ENCODE data around the gene YPEL2.

DNA sequence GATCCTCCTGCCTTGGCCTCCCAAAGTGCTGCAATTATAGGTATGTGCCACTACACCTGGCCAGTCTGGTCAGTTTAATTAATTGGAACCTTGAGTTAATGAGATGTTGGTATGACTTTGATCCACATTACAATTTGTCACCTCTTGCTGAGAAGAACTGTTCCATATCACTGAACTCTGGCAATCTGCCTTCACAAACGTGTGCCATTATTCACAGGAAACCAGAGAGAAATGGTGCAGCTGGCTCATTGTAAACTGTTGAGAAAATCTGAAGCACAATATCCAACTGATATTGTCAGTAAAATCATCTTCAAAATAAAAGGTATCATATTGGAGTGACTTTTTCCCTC lies 39.3 kb upstream of the YPEL2 start:
- TF ChIP-seq, protein P1, sequence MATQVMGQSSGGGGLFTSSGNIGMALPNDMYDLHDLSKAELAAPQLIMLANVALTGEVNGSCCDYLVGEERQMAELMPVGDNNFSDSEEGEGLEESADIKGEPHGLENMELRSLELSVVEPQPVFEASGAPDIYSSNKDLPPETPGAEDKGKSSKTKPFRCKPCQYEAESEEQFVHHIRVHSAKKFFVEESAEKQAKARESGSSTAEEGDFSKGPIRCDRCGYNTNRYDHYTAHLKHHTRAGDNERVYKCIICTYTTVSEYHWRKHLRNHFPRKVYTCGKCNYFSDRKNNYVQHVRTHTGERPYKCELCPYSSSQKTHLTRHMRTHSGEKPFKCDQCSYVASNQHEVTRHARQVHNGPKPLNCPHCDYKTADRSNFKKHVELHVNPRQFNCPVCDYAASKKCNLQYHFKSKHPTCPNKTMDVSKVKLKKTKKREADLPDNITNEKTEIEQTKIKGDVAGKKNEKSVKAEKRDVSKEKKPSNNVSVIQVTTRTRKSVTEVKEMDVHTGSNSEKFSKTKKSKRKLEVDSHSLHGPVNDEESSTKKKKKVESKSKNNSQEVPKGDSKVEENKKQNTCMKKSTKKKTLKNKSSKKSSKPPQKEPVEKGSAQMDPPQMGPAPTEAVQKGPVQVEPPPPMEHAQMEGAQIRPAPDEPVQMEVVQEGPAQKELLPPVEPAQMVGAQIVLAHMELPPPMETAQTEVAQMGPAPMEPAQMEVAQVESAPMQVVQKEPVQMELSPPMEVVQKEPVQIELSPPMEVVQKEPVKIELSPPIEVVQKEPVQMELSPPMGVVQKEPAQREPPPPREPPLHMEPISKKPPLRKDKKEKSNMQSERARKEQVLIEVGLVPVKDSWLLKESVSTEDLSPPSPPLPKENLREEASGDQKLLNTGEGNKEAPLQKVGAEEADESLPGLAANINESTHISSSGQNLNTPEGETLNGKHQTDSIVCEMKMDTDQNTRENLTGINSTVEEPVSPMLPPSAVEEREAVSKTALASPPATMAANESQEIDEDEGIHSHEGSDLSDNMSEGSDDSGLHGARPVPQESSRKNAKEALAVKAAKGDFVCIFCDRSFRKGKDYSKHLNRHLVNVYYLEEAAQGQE (IDR thresholded peaks at IDR 0.05; ENCODE audit: insufficient read depth in 1 of 2, low read depth in 2 of 2, low read length in 2 of 2), result no peak
- TF ChIP-seq SIN3A (IDR thresholded peaks at IDR 0.05; ENCODE audit: borderline replicate concordance, insufficient read depth, low read length), result no peak
- TF ChIP-seq TAF1 (IDR thresholded peaks at IDR 0.05; ENCODE audit: borderline replicate concordance, insufficient read depth, low read length), result no peak

All from PFSK-1 (cell line).